Measurements from ENCODE around the gene PLCD1.
"Not testable (repeated sequence)": the region's sequence is repeated elsewhere in the genome, so short reads cannot be mapped to it uniquely, and the experiment has no call there.

The PLCD1 gene

GRCh38 chr3:38036286-38036685, 6.8 kb upstream of the PLCD1 start:
- no peak for DNase-seq

DNA sequence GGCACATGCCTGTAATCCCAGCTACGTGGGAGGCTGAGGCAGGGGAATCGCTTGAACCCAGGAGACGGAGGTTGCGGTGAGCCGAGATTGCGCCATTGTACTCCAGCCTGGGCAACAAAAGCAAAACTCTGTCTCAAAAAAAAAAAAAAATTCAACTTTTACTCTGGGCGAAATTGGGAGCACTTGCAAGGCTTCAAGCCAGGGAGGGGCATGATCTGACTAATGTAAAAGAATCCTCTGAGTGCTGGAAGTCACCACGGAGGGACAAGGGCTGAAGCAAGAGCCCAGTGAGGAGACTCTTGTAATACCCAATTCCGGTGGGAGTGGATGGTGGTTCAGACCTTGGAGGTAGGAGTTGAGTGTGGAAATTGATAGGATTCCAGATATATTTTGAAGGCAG, 4.9 kb upstream of the PLCD1 start:
- not testable (repeated sequence) for DNase-seq

- not testable (repeated sequence) for DNase-seq
Observed at GRCh38 chr3:38033586-38033985, 4.1 kb upstream of the PLCD1 start.

DNA sequence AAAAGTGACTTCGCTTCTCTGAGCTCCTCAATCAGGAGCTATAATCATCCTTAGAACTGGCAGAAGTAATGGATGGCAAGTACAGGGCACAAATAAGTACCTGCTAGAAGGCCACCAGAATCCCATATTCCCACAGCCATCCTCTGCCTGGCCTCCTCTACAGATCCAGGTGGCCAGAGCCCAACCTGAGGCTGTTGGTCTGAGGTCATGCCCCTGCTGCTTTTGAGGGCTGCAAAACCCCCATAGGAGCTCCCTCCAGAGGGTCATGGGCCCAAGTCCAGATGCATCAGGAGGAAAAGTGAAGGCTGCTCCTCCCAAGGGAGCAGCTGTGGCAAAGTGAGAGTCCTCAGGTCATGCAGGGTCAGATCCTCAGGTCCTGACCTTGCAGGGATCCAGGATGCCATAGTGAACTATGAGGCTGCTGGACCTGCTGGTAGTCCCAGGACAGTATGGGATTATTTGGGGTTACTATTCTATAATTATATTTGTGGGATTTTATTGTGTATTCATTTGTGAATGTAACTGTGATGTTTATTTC, 3.0 kb upstream of the PLCD1 start:
- no peak for DNase-seq

- DNase-seq, result peak; percentile 96
Observed at GRCh38 chr3:38031022-38031994, 1.9 kb upstream of the PLCD1 start.

DNA sequence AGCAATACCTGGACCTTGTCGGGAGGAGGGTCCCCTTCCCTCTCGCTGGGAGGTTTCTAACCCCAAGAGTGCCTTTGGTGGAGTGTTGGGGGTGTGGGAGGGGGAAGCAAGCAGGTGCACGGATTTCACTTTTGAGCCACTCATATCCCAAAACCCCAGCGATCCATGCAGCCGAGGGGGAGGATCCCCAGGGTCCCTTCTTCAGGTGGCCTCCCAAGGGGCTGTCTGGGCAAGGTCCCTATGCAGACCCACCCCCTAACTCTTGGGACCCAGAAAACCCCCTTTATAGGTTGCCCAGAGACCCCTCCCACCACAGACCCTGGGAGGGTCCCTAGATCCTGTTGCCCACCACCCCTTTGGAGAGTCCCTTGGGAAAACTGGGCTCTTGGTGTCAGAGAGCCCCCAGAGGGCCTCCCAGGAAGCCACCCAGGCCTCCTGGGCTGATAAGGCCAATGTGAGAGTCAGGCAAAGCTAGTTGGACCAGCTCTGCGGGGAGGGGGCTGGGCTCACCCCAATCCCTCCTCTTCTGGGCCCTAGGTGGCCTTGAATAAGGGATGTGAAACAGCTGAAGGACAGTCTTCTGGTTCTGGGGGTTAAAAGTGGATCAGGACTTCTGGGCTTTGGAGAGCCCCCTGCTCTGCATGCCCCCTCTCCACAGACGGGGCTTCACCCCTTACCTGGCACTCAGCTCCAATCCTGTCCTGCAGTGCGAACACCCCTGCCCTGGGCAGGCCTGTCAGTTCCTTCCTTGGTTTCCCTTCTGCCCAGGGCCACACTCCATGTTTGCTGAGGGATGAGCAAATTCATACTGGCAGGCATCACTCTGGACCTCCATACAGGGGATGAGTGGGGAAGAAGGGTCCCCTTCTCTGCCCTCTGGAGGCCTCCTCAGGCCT, 932 bp upstream of the PLCD1 start:
- DNase-seq, result no peak

DNA sequence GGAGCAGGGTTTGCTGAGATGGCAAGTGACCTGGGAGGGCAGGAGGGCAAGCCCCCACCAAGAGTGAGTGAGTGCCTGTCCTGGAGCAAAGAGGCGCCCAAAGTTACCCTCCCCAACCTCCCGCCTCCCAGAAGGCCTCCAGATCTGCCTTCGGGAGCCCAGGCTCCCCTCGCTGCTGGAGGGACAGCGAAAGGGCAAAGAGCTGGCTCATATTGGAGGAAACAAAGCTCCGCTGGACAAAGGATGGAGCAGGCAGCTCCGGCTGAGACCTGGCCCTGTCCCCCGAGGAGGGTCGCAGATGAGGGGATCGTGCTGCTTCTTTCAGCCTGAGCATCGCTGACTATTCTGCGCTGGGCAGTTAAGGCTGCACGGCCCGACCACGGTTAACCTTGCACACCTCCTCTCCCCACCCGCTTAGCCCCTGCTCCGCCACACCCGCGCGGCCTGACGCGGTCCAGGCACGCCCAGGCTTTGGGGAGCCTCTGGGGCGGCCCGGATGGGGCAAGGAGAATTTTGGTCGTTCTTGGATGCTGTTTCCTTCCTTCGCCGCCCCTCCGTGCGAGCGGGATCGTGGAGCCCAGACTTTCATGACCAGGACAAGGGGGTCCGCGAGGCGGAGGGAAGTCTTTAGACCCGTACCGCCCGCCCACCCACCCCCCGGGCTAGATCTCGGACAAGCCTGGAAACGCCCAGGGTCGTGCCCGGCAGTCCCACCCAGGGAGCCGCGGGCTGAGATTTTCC, 651 bp downstream of the PLCD1 start:
- DNase-seq, result no peak

GRCh38 chr3:38027466-38028465, 1.7 kb downstream of the PLCD1 start:
- no peak for DNase-seq

DNA sequence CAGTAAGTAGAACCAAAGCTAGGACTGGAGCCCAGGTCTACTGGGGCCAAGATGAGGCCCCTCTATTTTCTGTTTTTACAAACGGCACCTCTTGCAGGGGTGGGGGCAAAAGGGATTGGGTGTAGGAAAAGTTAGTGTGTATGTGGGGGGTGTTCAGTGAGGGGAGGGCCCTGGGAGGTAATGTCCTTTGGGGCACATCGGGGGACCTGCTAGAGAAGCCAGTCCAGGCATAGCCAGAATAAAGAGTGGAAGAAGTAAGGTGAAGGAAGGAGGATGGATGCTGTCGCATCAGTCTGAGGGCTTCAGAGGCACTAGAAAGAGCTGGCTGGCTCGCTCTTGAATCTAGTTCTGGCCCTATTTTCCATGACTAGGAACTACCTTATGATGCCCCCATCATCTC, 2.6 kb downstream of the PLCD1 start:
- DNase-seq, result no peak

- DNase-seq, result no peak
Observed at GRCh38 chr3:38022896-38023709, 6.3 kb downstream of the PLCD1 start.

DNA sequence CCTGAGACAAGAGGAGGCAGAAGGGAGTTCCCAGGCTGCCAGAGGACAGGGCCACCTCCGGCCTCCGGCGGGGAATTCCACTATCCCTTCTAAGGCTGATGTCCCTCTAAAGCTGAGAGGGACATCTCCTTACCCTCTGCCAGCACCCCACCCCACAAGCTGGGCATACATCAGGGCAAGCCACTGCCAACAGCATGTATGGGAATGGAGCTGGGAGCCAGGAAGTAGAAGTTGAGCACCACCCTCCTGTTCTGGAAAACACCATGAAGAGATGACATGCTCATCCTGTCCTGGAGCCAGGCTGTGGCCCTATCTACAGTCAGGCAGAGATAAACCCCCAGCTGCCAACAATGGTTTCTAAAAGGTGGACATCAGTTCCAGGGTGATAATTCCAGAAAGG, 7.1 kb downstream of the PLCD1 start:
- no peak for DNase-seq

- DNase-seq, result no peak
Observed at GRCh38 chr3:38021196-38021595, 8.2 kb downstream of the PLCD1 start.

DNA sequence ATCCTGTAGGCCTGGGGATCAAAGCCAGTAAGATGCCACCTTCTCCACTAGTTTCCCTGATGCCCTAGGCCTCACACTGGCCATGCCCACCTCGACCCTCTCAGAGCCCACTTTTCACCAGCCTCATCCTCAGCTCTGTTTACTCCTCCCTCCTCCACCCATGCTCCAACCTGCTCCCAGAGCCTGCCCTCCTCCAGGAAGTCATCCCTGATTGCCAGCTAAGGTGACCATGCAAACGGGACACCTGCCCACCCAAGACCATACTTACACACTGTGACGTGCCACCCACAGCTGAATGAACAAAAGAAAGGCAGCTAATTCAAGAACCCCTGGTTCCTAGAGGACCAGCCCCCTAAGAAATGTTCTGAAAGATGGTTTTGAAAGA, 9.1 kb downstream of the PLCD1 start:
- no peak for DNase-seq

GRCh38 chr3:38019658-38020341, 9.6 kb downstream of the PLCD1 start:
- no peak for DNase-seq

DNA sequence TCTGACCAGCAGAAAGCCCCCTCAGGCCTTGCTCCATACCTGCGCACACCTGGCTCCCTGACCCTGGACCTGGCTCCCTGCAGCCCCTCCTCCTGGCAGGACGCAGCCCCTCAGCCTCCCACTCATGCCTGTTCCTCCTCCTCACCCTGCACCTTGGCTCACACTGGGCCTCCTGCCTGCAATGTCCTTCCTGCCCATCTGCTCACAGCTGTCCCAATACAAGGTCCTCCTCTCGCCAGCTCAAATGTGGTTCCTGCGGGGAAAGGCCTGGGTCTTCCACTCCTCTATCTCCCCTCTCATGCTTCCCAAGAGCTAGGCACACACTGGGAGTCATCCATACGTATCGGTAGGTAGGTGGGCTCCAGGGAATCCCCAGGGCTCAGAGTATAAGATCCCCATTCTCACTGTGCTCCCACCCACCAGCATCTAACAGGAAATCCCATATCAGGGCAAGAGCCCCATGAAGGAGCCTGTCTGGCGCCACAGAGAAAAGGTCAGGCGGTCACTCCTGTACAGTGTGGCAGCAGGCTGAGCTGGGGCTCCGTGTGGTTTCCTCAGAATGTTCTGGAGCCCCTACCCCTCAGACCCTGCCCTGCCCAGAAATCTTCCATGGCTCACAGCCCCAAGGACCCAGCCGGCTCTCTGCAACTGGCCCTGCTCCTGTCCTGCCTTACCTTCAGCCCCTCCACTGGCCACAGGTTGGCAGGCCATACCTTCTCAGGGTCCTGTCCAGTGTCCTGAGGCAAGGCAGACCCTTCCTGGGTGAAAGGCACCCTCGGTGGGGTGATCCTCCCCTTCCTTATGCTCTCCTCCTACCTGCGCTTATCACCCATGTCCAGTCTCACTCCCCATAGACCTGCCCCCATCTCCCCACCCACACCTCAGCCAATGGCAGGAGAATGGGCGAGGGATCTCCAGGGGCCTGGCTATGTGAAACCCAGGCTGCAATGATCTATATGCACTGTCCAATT, 10.9 kb downstream of the PLCD1 start:
- DNase-seq, result no peak

GRCh38 chr3:38017445-38018295, 11.8 kb downstream of the PLCD1 start:
- no peak for DNase-seq

GRCh38 chr3:38016847-38017444, 12.5 kb downstream of the PLCD1 start:
- DNase-seq, result no peak

Data from NCI-H226 (cell line).